BJ (cell line): Measurements from ENCODE around the gene BRPF3. TPM values are rescaled to one million over a fixed set of nuclear protein-coding genes. Genes with fewer than 3 reads are reported as not detected.

Experiments
- CTCF ChIA-PET: fragments of 350-600 bp; formaldehyde crosslinking; extraction: SDS; loops from one replicate; lab custom pipeline; 2021; ENCODE audit warnings: antibody characterized with exemption, inconsistent platforms; lab: Yijun Ruan, JAX
- POLR2A ChIA-PET: fragments of 300-600 bp; sonication (Branson Sonifier 250); formaldehyde crosslinking; extraction: SDS; loops from one replicate; lab custom pipeline; 2021; ENCODE audit warnings: antibody characterized with exemption; lab: Charles Lee
- DNase-seq: peaks from one replicate; pipeline ENCODE4 v3.0.0-alpha.2; 2011; ENCODE audit warnings: low read depth
- H3K27me3 ChIP-seq: 2 replicates; pipeline ENCODE4 v1.6.0; 2011; ENCODE audit warnings: low read length; ENCODE audit not compliant: control insufficient read depth, insufficient read depth
- H3K36me3 ChIP-seq: 2 replicates; pipeline ENCODE4 v1.5.1; 2011; ENCODE audit warnings: low read length; ENCODE audit not compliant: control insufficient read depth, insufficient read depth
- H3K4me3 ChIP-seq: 2 replicates; pipeline ENCODE4 v1.5.1; 2011; ENCODE audit warnings: low read depth, mild to moderate bottlenecking, control low read depth, low read length
- polyA plus RNA-seq: library from polyadenylated mRNA; depleted of rRNA; stranded (reverse); fragments of >200 nt; gene quantifications from 2 replicates; pipeline ENCODE4 v1.2.3, GENCODE V29; 2011
- TF ChIP-seq, protein P1 (sequence below): IDR thresholded peaks from 2 replicates; pipeline ENCODE4 v1.5.1; 2011; ENCODE audit warnings: low read depth, mild to moderate bottlenecking, control low read depth, inconsistent platforms, low read length, moderate library complexity; ENCODE audit not compliant: insufficient read depth

The BRPF3 gene
- polyA plus RNA-seq, 1 experiment, result 13.2 TPM

DNA sequence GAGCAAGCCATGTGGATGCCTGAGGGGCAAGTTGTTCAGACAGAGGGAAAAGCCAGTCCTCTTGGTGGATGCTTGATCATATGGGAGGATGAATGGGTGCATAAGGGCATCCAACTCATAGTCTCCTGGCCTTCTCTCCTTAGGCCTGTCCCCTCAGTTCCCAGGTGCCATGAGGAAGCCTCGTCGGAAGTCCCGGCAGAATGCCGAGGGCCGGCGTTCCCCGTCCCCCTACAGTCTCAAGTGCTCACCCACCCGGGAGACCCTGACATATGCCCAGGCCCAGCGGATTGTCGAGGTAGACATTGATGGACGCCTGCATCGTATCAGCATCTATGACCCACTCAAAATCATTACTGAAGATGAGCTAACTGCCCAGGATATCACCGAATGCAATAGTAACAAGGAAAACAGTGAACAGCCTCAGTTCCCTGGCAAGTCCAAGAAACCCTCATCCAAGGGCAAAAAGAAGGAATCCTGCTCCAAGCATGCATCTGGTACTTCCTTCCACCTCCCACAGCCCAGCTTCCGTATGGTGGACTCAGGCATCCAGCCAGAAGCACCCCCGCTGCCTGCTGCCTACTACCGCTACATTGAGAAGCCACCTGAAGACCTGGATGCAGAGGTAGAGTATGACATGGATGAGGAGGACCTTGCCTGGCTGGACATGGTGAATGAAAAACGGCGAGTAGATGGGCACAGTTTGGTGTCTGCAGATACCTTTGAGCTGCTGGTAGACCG is 3.8 kb downstream of the BRPF3 start:
- CTCF ChIA-PET, result interaction anchor here (0.8 kb wide), 1 partner anchor 98 kb away, joined by 3 read pairs; no protein-coding TSS in a partner anchor
- peaks cover 21% of the 10 kb centered on the region for H3K36me3 ChIP-seq
- no peak overlapping the region for H3K4me3 ChIP-seq
- TF ChIP-seq, protein P1, sequence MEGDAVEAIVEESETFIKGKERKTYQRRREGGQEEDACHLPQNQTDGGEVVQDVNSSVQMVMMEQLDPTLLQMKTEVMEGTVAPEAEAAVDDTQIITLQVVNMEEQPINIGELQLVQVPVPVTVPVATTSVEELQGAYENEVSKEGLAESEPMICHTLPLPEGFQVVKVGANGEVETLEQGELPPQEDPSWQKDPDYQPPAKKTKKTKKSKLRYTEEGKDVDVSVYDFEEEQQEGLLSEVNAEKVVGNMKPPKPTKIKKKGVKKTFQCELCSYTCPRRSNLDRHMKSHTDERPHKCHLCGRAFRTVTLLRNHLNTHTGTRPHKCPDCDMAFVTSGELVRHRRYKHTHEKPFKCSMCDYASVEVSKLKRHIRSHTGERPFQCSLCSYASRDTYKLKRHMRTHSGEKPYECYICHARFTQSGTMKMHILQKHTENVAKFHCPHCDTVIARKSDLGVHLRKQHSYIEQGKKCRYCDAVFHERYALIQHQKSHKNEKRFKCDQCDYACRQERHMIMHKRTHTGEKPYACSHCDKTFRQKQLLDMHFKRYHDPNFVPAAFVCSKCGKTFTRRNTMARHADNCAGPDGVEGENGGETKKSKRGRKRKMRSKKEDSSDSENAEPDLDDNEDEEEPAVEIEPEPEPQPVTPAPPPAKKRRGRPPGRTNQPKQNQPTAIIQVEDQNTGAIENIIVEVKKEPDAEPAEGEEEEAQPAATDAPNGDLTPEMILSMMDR, result no peak
- POLR2A ChIA-PET, result no interaction called here
- no peaks in the 10 kb centered on the region for H3K27me3 ChIP-seq
- DNase-seq, result no peak

DNA sequence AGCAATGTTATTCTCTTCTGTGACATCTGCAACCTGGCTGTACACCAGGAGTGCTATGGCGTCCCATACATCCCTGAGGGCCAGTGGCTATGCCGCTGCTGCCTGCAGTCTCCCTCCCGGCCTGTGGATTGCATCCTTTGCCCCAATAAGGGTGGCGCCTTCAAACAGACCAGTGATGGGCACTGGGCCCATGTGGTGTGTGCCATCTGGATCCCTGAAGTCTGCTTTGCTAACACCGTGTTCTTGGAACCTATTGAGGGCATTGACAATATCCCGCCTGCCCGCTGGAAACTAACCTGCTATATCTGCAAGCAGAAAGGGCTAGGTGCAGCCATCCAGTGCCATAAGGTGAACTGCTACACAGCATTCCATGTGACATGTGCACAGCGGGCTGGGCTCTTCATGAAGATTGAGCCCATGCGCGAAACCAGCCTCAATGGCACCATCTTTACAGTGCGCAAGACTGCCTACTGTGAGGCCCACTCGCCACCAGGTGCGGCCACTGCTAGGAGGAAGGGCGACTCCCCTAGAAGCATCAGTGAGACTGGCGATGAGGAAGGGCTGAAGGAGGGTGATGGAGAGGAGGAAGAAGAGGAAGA is 4.6 kb downstream of the BRPF3 start:
- ChIA-PET POLR2A (no interaction called here), CTCF (interaction anchor here (0.8 kb wide), 1 partner anchor 97 kb away, joined by 3 read pairs; no protein-coding TSS in a partner anchor)
- no peaks in the 10 kb centered on the region for H3K27me3 ChIP-seq

DNA sequence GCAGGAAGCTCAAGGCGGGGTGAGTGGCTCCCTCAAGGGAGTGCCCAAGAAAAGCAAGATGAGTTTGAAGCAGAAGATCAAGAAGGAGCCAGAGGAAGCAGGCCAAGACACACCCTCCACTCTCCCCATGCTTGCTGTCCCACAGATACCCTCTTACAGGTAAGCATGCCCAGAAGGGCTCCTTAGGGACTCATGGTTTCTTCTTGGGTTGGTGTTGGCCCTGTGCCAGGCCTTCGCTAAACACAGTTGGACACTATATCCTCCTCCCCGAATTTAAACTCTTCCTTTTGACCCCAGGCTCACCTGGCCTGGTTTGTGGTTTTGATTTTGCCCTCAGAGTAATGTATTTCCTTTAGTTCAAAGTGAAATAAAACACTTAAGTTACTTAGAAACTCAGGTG is 5.1 kb downstream of the BRPF3 start:
- no peak for DNase-seq
- ChIA-PET POLR2A (no interaction called here), CTCF (interaction anchor here (1.6 kb wide), 1 partner anchor 139 kb away, joined by 6 read pairs; no protein-coding TSS in a partner anchor)
- Histone ChIP-seq H3K36me3 (peaks cover 21% of the 10 kb centered on the region), H3K27me3 (no peaks in the 10 kb centered on the region), H3K4me3 (no peak overlapping the region)
- TF ChIP-seq, protein P1, result no peak

More for the DNA sequence above, 4.6 kb downstream of the BRPF3 start:
- no peak for DNase-seq
- TF ChIP-seq, protein P1, result no peak
- Histone ChIP-seq H3K4me3 (no peak overlapping the region), H3K36me3 (peaks cover 21% of the 10 kb centered on the region)

DNA sequence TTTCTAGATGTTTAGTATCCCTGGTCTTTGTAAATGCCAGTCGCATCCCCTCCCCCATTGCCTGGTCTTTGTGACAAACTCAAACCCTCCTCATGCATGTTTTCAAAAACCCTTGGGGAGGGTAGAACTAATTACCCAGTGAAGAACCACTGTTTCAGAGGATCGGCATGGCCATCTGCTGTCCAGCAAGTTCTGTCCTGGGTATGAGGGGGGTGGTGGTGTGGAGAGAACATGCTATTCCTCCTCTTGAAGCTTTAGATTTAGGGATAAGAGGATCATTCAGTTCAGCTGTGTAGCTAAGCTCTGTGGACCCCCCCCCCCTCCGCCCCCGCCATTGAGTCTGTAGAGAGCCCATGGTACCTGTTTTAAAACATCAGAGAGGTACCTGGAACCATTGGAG is 5.6 kb downstream of the BRPF3 start:
- POLR2A ChIA-PET, result no interaction called here
- no peak for DNase-seq
- CTCF ChIA-PET, result interaction anchor here (1.6 kb wide), 1 partner anchor 139 kb away, joined by 6 read pairs; no protein-coding TSS in a partner anchor
- Histone ChIP-seq H3K36me3 (peaks cover 21% of the 10 kb centered on the region), H3K27me3 (no peaks in the 10 kb centered on the region), H3K4me3 (no peak overlapping the region)
- TF ChIP-seq, protein P1, result no peak

DNA sequence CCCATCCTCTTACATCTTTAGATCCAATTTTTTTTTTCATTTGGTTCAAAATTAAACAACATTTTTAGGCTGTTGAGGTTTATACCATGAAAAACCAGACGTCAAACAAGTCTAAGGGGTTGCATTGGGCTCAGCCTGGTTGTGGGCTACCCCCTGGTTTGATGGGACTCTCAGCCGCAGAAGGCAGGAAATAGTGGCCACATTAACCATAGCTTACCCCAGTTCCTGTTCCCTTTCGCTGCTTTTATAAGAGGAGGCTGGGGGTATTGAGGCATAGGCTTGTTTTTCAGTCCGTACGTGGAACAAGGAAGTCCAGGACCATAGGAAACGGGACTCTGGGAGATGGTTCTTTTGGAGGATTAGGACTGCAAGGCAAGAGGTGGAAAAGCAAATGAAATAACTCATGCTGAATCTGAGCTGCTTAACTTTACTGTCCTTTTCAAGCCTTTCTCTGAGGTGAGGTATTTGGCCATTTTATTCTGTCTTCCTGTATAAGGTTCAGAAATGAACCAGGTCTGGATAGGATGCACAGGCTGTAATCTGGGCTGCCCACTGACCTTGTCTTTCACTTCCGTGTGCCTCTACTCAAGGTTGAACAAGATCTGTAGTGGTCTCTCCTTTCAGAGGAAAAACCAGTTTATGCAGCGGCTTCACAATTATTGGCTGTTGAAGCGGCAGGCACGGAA is 7.7 kb downstream of the BRPF3 start:
- ChIA-PET CTCF (no interaction called here), POLR2A (no interaction called here)
- Histone ChIP-seq H3K36me3 (peaks cover 24% of the 10 kb centered on the region), H3K27me3 (no peaks in the 10 kb centered on the region), H3K4me3 (no peak overlapping the region)
- no peak for DNase-seq
- TF ChIP-seq, protein P1, result no peak
